Measurements from ENCODE around the gene SEMA5A.

Gene SEMA5A

DNA sequence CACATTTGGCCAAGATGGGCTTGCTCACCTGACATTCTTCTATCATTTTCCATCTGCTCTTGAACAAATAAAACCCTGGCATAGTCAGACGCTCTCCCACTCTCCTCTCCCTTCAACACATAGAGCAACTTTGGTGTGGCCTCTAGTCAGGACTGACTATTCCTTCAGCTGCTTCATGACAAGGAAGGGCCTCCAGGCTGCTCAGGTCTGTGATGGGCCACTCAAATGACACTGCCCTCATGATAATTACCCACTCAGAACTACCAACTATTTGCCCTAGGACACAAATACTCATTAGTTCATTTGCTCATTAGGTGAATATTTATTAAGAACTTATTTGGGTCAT lies 376.3 kb downstream of the SEMA5A start:
- TF ChIP-seq CTCF (IDR thresholded peaks at IDR 0.05; ENCODE audit: low read depth, low read length), result no peak
- no peak for DNase-seq (ENCODE audit: extremely low read depth, low read depth)

DNA sequence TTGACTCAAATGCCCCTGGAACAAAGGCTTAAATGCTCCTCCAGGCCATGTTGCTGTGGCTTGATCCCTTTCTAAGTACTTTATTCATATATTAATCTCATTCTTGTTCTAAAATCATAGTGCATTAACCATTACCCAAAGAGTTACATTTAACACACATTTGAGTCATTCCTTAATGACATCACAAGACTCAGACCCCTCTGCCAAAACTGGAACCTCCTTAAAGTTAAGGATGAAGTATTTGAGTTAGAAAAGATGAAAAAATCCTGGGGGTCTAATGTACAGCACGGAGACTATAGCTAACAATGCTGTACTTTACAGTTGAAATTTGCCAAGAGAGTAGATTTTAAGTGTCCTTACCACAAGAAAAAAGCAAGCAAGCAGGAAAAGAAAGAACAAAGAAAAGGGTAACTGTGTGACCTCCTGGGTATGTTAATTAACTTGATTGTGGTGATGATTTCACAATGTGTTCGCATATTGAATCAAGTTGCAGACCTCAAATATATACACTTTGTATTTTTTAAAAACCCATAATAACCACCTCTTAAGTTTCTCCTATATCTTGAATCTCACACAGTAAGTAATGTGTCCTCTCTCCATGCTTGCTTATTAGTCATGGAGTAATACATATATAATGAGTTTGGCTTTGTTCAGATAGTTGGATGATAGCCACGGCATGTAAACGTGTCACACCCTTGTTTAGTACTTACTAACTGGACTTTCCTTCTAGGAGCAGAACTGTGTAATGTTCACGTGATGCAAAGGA lies 376.9 kb downstream of the SEMA5A start:
- no peak for TF ChIP-seq CTCF (IDR thresholded peaks at IDR 0.05; ENCODE audit: low read depth, low read length)
- DNase-seq (ENCODE audit: extremely low read depth, low read depth), result no peak

DNA sequence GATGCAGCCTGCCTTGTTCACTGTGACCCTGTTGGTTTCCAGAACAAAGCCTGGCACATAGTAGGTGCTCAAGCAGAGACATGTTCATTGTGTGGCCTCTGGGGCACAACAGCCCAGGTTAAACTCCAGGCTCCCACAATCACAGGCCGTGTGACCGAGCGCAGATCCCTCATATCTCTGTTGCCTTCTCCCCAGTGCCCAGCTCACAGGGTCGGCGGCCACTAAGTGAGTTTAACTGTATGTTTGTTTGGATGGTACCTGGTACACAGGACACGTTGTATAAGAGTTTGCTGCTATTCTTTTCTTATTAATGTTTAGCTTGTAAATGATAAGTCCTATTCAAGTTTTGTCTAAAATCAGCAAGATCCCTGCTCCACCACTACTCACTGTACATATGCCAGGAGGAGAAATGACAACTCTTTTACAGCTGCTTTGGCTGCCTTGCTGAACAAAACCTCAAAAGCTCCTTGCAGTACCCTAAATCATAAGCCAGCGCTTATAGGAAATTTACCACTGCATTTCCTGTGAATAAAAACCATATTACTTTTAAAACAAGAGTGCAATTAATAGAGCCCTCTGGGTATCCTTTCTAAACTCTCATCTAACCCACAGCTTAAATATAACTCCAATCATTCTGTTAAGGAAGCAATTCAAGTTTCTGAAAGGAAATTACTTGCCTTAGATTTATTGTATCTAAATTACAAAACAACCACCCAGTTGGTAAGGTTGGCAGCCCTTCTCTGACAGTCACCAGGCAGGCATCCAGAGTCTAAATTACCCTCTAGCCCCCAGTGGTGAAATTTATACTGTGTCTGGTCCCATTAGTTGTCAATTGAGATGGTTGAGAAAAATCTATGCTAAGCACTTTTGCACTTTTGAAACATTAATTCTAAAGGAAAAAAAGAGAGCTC lies 379.4 kb downstream of the SEMA5A start:
- TF ChIP-seq CTCF (IDR thresholded peaks at IDR 0.05; ENCODE audit: low read depth, low read length), result no peak
- DNase-seq (ENCODE audit: extremely low read depth, low read depth), result no peak

DNA sequence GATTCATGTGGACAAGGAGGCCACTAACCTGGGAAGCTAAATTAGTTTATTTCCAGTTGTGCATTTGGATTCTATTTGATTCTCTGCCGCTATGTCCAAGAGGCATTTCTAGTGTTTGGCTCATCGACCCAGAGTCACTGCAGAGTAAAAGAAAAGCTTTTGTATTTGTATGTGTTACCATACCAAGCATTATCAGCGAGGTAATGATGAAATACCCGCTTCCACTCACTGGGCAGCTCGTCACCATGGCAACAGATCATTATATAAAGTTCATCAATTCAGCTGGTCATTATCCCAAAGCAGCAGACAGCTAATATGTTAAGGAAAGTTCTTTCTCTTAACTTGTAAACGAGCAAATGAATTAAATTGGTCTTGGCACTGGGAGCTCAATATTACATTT lies 380.3 kb downstream of the SEMA5A start:
- no peak for DNase-seq (ENCODE audit: extremely low read depth, low read depth)

GRCh38 chr5:9160747-9161146 lies 385.1 kb downstream of the SEMA5A start:
- no peak for TF ChIP-seq CTCF (IDR thresholded peaks at IDR 0.05; ENCODE audit: low read depth, low read length)

More for the DNA sequence above, 380.3 kb downstream of the SEMA5A start:
- TF ChIP-seq CTCF (IDR thresholded peaks at IDR 0.05; ENCODE audit: low read depth, low read length), result no peak

DNA sequence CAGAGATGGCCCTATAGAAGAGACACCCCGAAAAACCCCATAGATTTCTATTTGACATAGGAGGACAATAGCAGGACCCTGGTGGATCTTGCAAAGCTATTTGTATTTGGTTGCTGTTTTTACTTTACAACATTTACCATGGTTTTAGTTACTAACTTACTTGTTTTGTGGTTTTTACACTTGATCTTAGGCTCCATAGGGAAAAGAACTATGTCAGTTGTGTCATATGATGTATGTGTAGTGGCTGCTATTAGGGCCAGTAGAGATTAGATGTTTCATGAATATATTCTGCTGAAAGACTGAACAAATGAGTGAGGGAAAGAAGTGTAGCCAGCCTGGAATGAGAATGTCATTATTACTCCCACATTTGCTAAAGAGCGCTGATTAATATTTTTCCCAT lies 388.1 kb downstream of the SEMA5A start:
- TF ChIP-seq CTCF (IDR thresholded peaks at IDR 0.05; ENCODE audit: low read depth, low read length), result no peak
- no peak for DNase-seq (ENCODE audit: extremely low read depth, low read depth)

More at GRCh38 chr5:9160747-9161146, 385.1 kb downstream of the SEMA5A start:
- DNase-seq (ENCODE audit: extremely low read depth, low read depth), result no peak

- DNase-seq (ENCODE audit: extremely low read depth, low read depth), result no peak
- TF ChIP-seq CTCF (IDR thresholded peaks at IDR 0.05; ENCODE audit: low read depth, low read length), result no peak
Measured at GRCh38 chr5:9157020-9157419, 388.9 kb downstream of the SEMA5A start.

Measured in AG09319 (cell line).